Measurements from ENCODE around the gene WSB2. TPM values are rescaled to one million over a fixed set of nuclear protein-coding genes. Genes with fewer than 3 reads are reported as not detected.

The WSB2 gene
- polyA plus RNA-seq, 1 donor from 2014 or later, result 155 TPM

- no peak overlapping the region for H3K27ac ChIP-seq (ENCODE audit: low read length)
- H3K9me2 ChIP-seq (ENCODE audit: insufficient read depth, low read length), result no peaks in the 10 kb centered on the region
- no peaks in the 10 kb centered on the region for H4K20me1 ChIP-seq (ENCODE audit: insufficient read depth)
- H3K9me3 ChIP-seq (ENCODE audit: low read length), result no peaks in the 10 kb centered on the region
- H3K4me2 ChIP-seq (ENCODE audit: low read length), result no peak overlapping the region
- TF ChIP-seq TAF1 (IDR thresholded peaks at IDR 0.05; ENCODE audit: low read depth) (no peak), RAD21 (conservative IDR thresholded peaks at IDR 0.05) (no peak), EZH2 (IDR thresholded peaks at IDR 0.05; ENCODE audit: borderline replicate concordance, insufficient read depth, low read length, poor library complexity, severe bottlenecking) (no peak), SMC3 (conservative IDR thresholded peaks at IDR 0.05; ENCODE audit: poor library complexity) (no peak), POLR2AphosphoS5 (IDR thresholded peaks at IDR 0.05) (no peak), EP300 (conservative IDR thresholded peaks at IDR 0.05; ENCODE audit: poor library complexity, severe bottlenecking) (no peak), MXI1 (conservative IDR thresholded peaks at IDR 0.05; ENCODE audit: poor library complexity, severe bottlenecking) (no peak)
- TF ChIP-seq, protein P1, sequence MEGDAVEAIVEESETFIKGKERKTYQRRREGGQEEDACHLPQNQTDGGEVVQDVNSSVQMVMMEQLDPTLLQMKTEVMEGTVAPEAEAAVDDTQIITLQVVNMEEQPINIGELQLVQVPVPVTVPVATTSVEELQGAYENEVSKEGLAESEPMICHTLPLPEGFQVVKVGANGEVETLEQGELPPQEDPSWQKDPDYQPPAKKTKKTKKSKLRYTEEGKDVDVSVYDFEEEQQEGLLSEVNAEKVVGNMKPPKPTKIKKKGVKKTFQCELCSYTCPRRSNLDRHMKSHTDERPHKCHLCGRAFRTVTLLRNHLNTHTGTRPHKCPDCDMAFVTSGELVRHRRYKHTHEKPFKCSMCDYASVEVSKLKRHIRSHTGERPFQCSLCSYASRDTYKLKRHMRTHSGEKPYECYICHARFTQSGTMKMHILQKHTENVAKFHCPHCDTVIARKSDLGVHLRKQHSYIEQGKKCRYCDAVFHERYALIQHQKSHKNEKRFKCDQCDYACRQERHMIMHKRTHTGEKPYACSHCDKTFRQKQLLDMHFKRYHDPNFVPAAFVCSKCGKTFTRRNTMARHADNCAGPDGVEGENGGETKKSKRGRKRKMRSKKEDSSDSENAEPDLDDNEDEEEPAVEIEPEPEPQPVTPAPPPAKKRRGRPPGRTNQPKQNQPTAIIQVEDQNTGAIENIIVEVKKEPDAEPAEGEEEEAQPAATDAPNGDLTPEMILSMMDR (IDR thresholded peaks at IDR 0.05; ENCODE audit: poor library complexity, severe bottlenecking), result no peak
- TF ChIP-seq, protein P2, sequence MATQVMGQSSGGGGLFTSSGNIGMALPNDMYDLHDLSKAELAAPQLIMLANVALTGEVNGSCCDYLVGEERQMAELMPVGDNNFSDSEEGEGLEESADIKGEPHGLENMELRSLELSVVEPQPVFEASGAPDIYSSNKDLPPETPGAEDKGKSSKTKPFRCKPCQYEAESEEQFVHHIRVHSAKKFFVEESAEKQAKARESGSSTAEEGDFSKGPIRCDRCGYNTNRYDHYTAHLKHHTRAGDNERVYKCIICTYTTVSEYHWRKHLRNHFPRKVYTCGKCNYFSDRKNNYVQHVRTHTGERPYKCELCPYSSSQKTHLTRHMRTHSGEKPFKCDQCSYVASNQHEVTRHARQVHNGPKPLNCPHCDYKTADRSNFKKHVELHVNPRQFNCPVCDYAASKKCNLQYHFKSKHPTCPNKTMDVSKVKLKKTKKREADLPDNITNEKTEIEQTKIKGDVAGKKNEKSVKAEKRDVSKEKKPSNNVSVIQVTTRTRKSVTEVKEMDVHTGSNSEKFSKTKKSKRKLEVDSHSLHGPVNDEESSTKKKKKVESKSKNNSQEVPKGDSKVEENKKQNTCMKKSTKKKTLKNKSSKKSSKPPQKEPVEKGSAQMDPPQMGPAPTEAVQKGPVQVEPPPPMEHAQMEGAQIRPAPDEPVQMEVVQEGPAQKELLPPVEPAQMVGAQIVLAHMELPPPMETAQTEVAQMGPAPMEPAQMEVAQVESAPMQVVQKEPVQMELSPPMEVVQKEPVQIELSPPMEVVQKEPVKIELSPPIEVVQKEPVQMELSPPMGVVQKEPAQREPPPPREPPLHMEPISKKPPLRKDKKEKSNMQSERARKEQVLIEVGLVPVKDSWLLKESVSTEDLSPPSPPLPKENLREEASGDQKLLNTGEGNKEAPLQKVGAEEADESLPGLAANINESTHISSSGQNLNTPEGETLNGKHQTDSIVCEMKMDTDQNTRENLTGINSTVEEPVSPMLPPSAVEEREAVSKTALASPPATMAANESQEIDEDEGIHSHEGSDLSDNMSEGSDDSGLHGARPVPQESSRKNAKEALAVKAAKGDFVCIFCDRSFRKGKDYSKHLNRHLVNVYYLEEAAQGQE (IDR thresholded peaks at IDR 0.05; ENCODE audit: borderline replicate concordance), result no peak
- H3K27me3 ChIP-seq (ENCODE audit: insufficient read depth, low read depth, low read length), result no peaks in the 10 kb centered on the region
- no peak overlapping the region for H3K4me3 ChIP-seq (ENCODE audit: low read length)
- no peak overlapping the region for H3K9ac ChIP-seq (ENCODE audit: low read length)
- H3K79me2 ChIP-seq (replicated peaks; ENCODE audit: insufficient read depth, low read length), result no peaks in the 10 kb centered on the region
- H3F3A ChIP-seq (ENCODE audit: insufficient read depth, low read length, poor library complexity, severe bottlenecking), result no peaks in the 10 kb centered on the region
- H2AFZ ChIP-seq (ENCODE audit: low read depth, low read length), result no peak overlapping the region
- H3K36me3 ChIP-seq (ENCODE audit: insufficient read depth, low read length), result no peaks in the 10 kb centered on the region
Observed at GRCh38 chr12:118094039-118094438, 33.1 kb upstream of the WSB2 start.

- H4K20me1 ChIP-seq (ENCODE audit: insufficient read depth), result no peaks in the 10 kb centered on the region
- no peak overlapping the region for H2AFZ ChIP-seq (ENCODE audit: low read depth, low read length)
- H3K27ac ChIP-seq (ENCODE audit: low read length), result no peak overlapping the region
- TF ChIP-seq EZH2 (IDR thresholded peaks at IDR 0.05; ENCODE audit: borderline replicate concordance, insufficient read depth, low read length, poor library complexity, severe bottlenecking), result no peak
- TF ChIP-seq RAD21 (conservative IDR thresholded peaks at IDR 0.05), result no peak
- TF ChIP-seq, protein P2 (IDR thresholded peaks at IDR 0.05; ENCODE audit: borderline replicate concordance), result no peak
- no peak overlapping the region for H3K4me2 ChIP-seq (ENCODE audit: low read length)
- no peaks in the 10 kb centered on the region for H3F3A ChIP-seq (ENCODE audit: insufficient read depth, low read length, poor library complexity, severe bottlenecking)
- H3K4me3 ChIP-seq (ENCODE audit: low read length), result no peak overlapping the region
- no peaks in the 10 kb centered on the region for H3K9me3 ChIP-seq (ENCODE audit: low read length)
- no peaks in the 10 kb centered on the region for H3K9me2 ChIP-seq (ENCODE audit: insufficient read depth, low read length)
- H3K79me2 ChIP-seq (replicated peaks; ENCODE audit: insufficient read depth, low read length), result no peaks in the 10 kb centered on the region
- H3K27me3 ChIP-seq (ENCODE audit: insufficient read depth, low read depth, low read length), result no peaks in the 10 kb centered on the region
- no peak overlapping the region for H3K9ac ChIP-seq (ENCODE audit: low read length)
- no peaks in the 10 kb centered on the region for H3K36me3 ChIP-seq (ENCODE audit: insufficient read depth, low read length)
Observed at GRCh38 chr12:118089782-118090181, 28.8 kb upstream of the WSB2 start.
